HG03139 (cell line): Measurements from ENCODE around the gene PBX1.

Experiments used
- ATAC-seq: cut with Tn5 transposase; IDR thresholded peaks from one replicate; pipeline ENCODE4 v1.9.1; 2021; ENCODE audit not compliant: unreplicated experiment

PBX1 gene

DNA sequence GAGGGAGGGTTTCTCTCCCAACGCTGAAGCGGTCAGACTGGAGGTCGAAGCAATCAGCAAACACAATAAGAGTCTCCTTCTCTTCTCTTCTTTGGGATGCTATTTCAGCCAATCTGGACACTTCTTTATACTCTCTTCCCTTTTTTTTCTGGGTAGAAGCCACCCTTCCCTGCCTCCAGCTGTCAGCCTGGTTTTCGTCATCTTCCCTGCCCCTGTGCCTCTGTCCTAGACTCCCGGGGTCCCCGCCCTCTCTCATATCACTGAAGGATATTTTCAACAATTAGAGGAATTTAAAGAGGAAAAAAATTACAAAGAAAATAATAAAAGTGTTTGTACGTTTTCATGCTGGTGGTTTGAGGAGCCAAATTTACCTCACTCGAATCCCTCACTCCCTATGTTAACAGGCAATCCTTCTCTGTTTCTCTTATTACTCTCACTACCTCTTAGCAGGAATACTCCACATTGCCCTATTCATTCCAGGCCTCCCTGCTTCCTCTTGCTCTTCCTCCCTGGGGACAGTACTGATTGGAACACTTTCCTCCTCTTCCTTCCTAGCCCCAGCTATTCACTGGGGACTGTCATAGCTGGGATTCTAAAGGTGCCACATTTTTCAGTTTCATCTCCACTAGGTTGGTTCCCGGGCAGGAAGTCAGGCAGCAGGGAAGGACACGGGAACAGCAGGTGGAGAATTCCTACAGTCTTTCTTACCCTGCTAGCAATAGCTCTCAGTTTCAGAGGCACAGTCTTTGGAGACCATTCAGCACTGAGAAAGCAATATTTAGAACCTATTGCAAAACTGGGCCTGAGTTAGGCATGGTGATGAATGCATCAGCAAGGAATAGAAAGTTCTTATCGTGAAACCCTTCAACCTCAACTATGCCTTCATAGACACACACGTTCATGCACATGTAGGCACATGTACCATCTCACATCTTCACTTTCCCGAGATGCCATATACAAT is 288.0 kb downstream of the PBX1 start:
- no peak for ATAC-seq

DNA sequence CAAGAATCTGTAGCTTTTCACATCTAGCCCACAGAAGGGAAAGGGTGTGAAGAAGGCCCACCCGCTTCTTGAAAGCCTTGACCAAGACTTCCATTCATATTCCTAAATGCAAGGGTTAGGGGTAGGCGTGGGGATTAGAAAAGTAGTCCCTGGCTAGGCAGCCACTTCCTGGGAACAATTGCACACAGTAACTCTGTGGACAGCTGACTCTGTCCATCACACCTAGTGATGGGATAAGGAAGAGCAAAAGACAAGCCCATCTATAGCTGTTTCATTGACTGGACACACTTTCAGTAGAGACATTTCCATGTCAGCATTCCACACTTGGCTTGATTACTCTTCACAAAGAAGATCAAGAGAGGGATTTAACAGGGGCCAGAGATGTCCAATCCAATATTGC is 294.2 kb downstream of the PBX1 start:
- ATAC-seq: no peak

DNA sequence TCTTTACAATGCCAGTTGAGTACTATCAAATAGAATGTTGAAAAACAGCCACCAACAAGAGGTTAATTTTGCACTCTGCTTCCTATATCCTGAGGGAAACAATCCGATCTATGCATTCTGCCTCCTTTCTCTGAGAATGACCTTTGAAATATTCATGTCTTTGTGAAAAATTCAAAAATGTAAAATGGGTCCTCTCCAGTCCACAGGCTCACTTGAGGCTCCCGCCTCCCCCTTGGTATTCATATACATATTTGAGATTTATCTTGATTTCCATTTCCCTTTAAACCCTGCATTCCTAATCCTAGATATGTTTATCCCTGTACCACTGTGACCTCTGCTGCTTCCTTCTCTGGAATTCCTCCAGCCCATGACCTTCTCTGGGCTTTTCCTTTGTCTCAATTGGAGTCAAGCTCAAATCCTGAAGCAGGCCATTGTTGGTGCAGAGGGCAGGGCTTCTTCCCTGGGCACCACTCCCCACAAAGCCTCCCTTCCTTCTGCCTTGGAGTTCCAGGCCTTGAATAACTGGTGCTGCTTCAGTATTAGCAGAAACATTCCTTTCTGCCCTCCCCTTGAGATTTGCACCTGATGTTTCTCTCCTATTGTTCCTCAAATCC is 296.8 kb downstream of the PBX1 start:
- no peak for ATAC-seq

DNA sequence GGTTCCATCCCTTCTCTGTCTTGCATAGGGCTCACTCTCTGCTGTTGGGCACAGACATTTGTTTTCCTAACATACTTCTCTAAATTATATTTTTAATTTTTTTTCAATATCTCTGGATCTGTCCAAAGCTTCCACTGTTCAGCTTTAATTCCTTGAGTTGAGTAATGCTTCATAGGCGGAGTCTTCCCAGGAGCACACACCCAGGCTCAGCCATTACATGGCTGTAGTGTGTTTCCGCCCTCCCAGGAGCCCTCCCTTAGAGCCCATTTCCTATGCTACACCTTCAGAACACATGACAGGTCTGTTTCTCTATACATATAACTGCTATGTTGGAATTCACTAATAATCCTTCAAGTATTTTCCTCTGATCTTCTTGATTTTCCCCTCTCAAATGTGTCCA is 297.4 kb downstream of the PBX1 start:
- no peak for ATAC-seq

DNA sequence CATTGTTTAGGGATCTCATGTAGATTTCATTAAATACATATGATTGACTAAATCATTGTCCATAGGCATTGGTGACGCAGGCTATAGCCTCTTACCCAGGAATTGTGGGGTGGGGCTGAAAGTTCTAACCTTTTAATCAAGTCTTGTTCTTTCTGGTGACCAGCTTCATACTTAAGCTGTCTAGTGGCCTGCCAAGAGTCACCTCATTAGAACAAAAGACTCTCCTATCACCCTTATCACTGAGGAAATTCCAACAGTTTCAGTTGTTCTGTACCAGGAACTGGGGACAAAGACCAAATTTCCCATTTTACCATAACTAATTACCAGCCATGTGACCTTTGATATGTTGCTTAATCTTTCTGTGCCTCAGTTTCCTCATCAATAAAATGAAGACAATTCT is 298.5 kb downstream of the PBX1 start:
- no peak for ATAC-seq

DNA sequence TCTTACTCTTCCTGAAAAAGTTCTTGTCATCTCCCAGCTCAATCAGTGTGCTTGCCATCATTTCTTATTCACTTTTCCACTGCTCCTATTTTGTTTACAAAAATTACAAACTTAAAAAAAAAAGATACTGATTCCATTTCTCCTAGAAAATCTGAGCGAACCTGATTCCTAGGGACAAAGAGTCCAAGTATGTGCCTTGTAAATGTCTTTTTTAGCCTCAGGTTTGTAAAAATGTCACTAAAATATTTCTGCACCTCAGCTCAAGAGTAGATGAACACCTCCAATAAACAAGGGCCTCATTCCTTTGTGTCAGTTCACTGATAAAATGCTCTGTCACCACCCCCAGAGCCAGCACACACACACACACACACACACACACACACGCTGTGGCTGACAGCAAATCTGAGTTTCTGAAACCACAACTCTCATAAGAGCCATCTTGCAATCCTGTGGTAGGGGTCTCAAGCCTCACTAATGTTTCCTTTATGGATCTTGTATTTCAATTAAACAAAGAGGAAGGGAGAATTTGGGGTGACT is 299.2 kb downstream of the PBX1 start:
- ATAC-seq: no peak

DNA sequence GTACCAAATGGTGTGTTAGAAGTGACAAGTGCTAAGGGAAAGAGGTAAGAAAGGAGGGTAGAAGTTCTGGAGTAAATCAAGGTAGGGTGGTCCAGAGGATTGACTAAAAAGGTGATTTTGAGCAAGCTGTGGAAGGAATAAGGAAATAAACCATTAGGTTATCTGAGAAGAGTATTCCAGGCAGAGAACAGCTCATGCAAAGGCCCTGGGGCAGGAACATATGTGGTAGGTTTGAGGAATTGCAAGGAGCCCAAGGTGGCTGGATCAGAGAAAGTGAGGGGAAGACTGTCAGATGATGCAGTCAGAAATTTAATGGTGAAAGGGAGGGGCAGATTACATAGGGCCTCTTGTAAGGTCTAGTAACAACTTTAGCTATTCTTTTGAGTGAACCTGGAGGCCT is 302.6 kb downstream of the PBX1 start:
- no peak for ATAC-seq

DNA sequence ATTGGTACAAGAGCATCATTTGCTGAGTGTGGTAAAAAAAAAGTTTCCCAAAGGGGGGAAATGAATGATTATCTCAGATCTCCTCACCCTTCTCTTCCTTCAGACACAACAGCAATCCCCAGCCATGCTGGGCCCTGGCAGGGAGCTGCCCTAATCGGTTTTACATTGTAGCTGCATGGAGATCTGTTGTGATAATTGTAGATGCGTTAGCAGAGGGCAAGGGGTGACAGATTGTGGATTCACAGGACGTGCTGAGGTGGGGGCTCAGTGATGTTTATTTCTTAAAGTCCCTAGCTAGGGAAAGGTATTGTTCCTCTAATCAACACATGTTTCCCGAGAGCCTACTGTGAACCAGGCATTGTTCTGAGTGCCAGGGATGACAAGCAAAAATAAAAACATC is 304.1 kb downstream of the PBX1 start:
- ATAC-seq: no peak

DNA sequence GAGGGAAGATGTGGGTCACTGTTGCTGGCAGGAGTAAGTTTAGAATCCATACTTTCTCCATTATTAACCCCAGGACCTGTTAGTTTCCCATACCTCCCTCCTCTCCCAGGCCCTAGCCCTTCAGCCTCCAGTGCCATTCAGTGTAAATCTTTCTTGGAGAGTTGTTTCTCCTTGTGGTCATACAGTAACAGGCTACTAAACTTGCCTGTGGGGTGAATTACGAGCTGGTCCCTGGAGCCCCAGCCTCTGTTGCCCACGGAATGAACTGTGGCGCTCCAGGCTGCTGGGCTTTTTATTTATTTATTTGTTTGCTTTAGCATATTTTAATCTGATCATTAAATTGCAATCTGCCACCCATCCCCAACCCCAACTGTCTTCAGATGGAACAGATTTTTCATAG is 305.2 kb downstream of the PBX1 start:
- ATAC-seq: no peak

DNA sequence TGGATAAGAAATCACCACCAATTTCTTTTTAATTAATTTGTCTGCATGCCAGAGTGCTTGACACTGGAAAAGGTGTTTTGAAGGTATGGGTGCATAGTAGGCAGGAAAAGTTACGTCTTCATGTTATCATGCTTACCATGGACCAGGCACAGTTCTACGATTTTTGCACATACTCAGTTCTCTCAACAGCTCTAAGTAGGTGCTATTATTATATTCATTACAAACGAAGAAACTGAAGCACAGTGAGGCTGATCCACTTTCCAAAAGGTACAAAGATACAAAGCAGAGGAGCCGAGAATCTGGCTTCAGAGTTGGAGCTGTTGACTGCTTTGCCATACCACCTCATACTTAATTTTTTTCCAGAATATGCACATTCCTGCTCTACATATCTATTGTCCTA is 306.4 kb downstream of the PBX1 start:
- no peak for ATAC-seq

DNA sequence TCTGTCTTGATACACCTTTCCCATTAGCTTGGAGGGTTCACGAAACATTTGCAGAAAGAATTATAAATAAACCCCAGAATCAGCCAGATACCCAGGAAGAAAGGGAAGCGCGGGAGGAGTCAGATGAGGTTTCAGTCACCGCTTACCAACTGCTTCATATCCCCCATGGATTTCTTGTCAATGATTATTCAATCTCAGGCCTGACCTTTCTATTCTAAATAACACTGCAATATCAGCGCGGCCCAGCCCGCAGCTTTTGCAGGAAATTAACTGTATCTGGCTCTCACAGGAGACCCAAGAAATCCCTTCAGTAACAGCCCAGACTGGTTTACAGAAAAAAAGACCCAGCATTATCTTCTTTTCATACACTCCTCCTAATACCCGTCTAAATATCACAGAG is 308.6 kb downstream of the PBX1 start:
- ATAC-seq: no peak

DNA sequence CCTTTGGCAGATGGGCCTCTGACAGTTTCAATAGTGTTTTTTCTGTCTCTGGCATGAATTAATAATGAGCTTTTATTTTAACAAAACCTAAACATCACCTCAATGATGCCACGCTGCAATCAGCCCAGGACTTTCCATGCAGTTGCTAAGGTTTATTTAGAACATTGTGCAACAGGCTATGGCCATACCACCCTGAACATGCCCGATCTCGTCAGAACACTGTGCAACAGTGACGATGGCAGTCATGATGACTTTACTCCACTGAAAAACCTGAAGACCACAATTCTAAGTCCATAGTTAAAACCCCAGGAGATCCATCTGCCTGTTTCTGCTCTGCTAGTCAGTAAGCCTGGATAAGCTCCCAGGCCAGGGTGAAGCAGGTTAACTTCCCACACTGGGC is 310.0 kb downstream of the PBX1 start:
- ATAC-seq: no peak

DNA sequence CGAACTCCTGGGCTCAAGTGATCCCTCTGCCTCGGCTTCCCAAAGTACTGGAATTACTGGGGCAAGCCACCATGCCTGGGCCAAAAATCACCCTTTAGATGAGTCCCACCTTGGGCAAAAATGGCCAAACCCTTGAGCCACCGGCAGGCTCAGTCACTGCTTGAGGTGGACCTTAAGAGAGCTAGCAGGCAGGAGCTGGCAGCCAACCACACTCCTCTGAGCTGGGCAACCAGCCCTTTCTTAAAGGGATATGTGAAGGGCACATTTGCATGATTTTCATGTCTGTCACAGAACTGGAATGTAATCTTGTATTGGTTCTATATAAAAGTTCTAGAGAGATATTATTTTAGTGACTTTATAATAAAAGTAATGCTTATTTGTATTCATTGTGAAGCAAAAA is 316.5 kb downstream of the PBX1 start:
- no peak for ATAC-seq

DNA sequence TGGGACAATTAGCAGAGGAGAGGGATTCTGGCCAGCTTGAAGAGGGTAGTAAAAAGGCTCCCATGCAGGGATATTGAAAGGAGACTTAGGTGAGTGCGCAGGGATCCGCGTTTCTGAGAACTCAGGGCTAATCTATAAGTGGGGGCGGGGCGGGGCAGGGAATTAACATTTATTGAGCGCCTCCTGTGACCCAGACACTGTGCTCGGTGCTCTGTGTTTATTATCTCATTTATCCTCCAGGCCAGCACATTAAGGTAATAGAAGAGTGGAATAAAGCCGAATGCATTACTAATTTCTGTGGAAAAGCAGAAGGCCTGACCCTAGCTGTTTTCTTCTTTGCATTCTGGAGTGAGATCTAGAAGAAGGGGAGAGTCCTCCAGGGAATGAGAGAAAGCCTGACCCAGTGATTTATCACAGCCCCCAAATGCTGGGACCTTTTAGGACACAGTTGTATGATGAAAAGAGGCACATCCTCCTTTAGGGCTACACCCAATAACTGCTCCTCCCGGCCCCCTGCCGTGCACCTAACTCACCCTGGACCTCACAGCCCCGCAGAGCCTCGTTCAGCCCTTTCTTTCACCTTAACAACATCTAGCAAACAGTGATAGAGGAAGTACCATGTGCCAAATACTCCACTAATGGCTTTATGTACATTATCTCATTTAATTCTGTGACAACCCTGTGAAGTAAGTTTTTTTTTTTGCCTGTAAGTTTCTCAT is 317.6 kb downstream of the PBX1 start:
- ATAC-seq: no peak

DNA sequence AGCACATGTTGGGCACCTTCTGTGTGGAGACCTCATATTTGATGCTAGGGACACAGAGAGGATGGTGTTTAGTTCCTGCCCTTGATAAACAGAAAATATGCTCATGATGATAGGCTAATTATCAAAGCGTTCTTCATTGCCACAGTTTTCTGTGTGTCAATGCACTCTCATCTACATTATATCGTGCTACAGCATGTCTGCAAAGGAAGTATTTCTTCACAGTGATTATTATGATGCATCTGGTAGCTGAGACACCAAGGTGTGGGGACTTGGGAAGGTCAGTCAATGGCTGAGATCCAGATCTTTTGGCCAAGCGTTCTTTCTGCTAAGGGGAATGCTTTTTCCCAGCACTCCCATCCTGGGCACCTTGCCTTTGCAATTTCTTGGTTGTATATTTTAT is 321.2 kb downstream of the PBX1 start:
- ATAC-seq: no peak

DNA sequence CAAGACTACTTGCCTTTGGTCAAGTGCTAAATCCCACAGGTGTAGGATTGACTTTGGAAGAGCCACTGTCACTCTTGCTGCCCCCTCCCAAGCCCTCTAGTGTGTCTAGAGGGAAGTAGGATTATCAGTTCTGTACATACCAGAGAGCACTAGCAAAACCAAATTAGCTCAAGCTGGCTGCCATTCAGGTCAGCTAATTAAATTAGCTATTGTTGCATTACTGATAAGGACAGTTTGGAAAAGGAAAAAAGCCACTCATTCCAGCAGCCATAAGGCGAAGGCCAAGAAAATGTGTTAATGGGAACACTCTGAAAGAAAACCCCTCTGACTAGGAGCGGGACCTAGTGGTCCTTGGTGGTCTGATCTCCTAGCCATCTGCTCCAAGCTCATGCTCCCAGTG is 321.7 kb downstream of the PBX1 start:
- no peak for ATAC-seq

DNA sequence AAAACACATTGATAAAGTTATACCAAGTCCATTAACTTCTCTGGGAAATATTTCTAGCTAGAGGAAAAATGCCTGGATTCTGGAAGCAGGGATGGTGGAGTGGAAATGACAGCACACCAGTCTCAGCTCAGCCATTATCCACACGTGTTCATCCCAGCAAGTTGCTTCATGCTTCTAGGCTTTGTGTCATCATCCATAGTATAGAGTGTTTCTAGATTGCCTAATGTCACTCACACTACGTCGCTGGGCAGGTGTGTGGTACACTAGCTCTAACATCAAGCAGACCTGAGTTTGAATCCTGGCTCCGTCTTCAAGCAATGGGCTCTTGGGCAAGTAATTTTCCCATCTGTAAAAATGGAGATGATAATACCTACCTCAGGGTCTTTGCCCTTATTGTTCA is 326.3 kb downstream of the PBX1 start:
- ATAC-seq: no peak

DNA sequence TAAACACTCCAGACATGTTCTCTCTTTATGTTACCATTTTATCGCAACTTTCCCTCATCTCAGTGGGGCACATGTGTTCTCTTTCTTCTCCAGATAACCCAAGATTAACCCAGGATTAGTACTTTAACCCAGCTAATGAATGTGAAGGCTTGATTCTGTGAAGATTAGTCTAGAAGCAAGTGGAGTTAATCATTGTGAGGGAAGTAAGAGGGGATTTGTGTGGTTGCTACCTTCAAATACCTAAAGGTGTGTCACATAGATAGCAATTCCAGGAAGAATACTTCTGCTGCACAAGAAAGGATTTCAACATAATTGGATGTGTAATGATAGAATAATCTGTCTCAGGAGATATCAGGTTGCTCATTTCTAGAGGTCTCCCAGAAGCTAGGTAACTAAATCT is 327.1 kb downstream of the PBX1 start:
- no peak for ATAC-seq

DNA sequence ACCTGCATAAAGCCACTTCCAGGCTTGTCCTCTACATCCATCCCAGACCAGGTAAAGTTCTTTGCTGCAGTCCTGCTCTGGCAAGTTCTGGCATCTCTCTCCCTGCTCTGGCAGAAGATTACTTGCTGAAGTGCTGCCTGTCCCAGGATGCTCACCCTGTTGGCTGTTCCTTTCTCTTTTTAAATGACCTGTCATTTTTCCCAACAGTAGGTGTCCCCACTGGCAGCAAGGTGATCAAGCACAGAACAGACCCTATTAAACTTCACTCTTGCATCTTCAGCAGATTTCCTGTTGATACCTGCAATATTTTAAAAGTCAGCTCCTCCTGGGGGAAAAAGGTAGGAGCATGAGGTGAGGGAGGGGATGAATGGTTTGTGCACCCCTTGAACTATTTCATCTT is 332.6 kb downstream of the PBX1 start:
- ATAC-seq: no peak

DNA sequence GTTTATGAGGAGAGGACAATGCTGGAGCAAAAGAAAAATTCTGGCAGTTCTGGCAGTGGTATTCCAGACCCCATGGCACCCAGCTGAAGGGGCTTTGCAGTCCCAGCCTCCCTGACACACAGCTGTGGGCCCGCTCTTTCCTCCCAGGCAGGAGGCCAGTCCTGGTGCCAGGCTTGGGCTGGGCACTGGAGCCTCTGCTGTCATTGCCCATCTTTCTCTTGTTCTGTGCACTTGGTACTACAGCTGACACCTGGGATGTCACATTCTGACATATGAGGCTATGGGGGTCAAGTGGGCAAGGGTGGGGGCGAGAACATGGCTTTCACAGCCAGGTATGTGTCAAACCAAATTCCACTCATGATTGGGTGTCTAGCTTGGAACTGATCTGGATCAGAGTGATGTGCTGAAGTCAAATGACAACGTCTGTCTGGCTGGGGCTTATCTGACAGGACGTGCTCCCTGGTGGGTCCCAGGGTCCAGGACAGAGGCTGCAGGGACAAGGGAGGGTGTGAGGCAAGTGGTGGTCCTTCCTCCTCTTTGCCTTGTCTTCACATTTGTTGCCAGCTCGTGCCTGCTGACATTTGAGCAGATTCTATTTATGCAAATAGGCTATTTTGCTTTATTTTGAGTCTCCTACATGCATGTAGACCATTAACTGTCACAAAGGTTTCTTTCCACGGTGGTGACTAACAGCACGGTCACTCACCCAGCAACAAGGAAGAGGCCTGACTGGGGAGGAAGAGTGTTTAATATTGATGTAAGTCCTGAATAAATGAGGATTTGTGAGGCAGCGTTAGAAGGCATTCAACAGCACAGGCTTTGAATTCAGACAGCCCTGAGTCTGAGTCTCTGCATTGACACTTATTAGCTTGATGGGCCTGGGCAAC is 336.3 kb downstream of the PBX1 start:
- ATAC-seq: no peak

DNA sequence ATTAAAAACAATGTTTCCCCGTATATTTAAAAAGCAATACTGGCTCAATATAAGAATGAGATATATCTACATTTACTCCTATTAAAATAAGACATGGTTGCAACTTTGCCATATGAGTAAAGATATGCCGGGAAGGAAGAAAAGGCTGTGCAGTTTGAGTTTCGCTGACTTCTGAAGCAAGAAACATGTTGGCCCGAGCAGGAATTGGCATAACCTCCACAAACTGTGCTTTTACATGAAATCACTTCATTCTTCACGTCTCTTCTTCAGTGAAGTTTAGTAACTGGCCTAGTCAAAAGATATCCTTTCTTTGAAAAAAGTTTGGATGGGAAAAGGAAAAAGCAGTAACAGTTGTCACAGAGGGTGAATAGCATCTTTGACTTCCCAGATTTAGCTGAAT is 342.0 kb downstream of the PBX1 start:
- ATAC-seq: no peak
